HG03280 (cell line): ENCODE data around the gene PPP6R1.
"Not testable (repeated sequence)": the region's sequence is repeated elsewhere in the genome, so short reads cannot be mapped to it uniquely, and the experiment has no call there.

Source experiments
- ATAC-seq: cut with Tn5 transposase; IDR thresholded peaks from one replicate; pipeline ENCODE4 v1.9.1; 2021; ENCODE audit warnings: mild to moderate bottlenecking, moderate library complexity; ENCODE audit not compliant: unreplicated experiment

Gene PPP6R1

GRCh38 chr19:55226273-55226672 is 32.5 kb downstream of the PPP6R1 start:
- ATAC-seq: no peak

GRCh38 chr19:55225415-55225958 is 33.3 kb downstream of the PPP6R1 start:
- no peak for ATAC-seq

- ATAC-seq: not testable (repeated sequence)
Observed at GRCh38 chr19:55224679-55225414, 34.0 kb downstream of the PPP6R1 start.

GRCh38 chr19:55224038-55224665 is 34.7 kb downstream of the PPP6R1 start:
- no peak for ATAC-seq

GRCh38 chr19:55223291-55224037 is 35.4 kb downstream of the PPP6R1 start:
- no peak for ATAC-seq

GRCh38 chr19:55220525-55220924 is 38.3 kb downstream of the PPP6R1 start:
- no peak for ATAC-seq

GRCh38 chr19:55216461-55217198 is 42.2 kb downstream of the PPP6R1 start:
- no peak for ATAC-seq

GRCh38 chr19:55213547-55213946 is 45.3 kb downstream of the PPP6R1 start:
- no peak for ATAC-seq

- no peak for ATAC-seq
Observed at GRCh38 chr19:55212447-55212846, 46.4 kb downstream of the PPP6R1 start.

GRCh38 chr19:55209693-55210472 is 48.9 kb downstream of the PPP6R1 start:
- ATAC-seq: no peak

- no peak for ATAC-seq
Observed at GRCh38 chr19:55208880-55209692, 49.7 kb downstream of the PPP6R1 start, which contains the start of gene PTPRH. TSS of gene PTPRH (minus strand) at chr19:55209501. CDS start at chr19:55209433, 68 bp downstream.

- ATAC-seq: no peak
Observed at GRCh38 chr19:55206664-55207500, 51.9 kb downstream of the PPP6R1 start.

- not testable (repeated sequence) for ATAC-seq
Observed at GRCh38 chr19:55202199-55202598, 56.6 kb downstream of the PPP6R1 start.

GRCh38 chr19:55199620-55200204 is 59.1 kb downstream of the PPP6R1 start:
- no peak for ATAC-seq

GRCh38 chr19:55198651-55199050 is 60.2 kb downstream of the PPP6R1 start:
- no peak for ATAC-seq

GRCh38 chr19:55197528-55197927 is 61.3 kb downstream of the PPP6R1 start:
- no peak for ATAC-seq

GRCh38 chr19:55196803-55197202 is 62.0 kb downstream of the PPP6R1 start:
- no peak for ATAC-seq

- no peak for ATAC-seq
Observed at GRCh38 chr19:55193481-55193880, 65.3 kb downstream of the PPP6R1 start.
